T-helper 9 cell (primary cell): ENCODE results near the gene ZNF764.
"Not testable (repeated sequence)": the region's sequence is repeated elsewhere in the genome, so short reads cannot be mapped to it uniquely, and the experiment has no call there.

ENCODE experiments used
- DNase-seq: peaks from one replicate; pipeline ENCODE4 v3.0.0-alpha.2; 2020

The ZNF764 gene

GRCh38 chr16:30526137-30526822 lies 31.9 kb downstream of the ZNF764 start, which contains the start of gene ZNF768:
ZNF768 (minus strand) TSS chr16:30526566; CDS start chr16:30526413, 153 bp downstream.
- DNase-seq, result no peak

DNA sequence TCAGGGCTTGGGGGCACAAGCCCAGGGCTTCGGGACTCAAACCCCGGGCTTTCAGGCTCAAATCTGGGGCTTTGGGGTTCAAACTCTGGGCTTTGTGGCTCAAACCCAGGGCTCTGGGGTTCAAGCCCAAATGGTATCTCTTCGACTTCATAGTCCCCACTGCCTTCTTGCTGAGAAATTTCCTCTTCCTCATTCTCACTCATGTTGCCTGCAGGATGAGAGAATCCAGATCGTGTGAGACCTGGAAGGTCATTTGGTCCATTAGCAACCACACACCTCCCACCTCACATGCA lies 32.4 kb downstream of the ZNF764 start:
- no peak for DNase-seq

- no peak for DNase-seq
Measured at GRCh38 chr16:30524575-30525568, 33.3 kb downstream of the ZNF764 start.

DNA sequence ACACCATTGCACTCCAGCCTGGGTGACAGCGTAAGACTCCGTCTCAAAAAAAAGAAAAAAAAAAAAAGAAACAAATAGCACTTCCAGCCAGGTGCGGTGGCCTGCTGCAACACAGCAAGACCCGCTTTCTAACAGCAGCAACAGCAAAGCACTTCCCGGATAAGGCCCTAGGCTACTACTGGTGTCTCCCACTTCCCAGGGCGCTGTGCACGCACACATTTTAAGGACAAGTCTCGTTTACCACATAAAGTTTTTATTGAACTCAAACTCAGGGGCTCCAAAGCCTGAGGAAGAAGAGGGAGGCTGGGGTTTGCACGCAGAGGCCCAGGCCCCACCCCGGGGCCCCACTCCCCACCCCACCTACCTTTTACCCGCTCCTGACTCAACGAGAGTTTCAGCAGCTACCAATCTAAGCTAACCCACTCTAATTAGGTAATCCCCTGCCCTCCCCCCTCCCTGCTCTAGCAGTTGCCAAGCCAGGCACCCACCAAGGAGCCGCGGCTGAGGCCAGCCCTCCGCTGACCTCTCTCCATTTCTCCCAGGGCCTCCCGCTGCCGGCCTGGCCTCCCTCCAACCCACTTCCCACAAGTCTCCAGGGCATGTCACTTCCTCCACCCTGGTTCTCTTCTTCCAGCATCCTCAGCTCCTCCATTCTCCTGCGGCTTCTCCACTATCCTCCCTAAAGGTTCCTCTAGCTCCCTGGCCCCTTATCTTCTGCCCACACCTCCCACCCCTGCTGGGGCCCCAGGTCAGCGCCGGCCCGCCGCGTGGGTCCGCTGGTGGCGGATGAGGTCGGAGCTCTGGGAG lies 34.2 kb downstream of the ZNF764 start:
- DNase-seq, result no peak

- not testable (repeated sequence) for DNase-seq
Measured at GRCh38 chr16:30522702-30523463, 35.3 kb downstream of the ZNF764 start.

GRCh38 chr16:30521873-30522641 lies 36.1 kb downstream of the ZNF764 start:
- no peak for DNase-seq

DNA sequence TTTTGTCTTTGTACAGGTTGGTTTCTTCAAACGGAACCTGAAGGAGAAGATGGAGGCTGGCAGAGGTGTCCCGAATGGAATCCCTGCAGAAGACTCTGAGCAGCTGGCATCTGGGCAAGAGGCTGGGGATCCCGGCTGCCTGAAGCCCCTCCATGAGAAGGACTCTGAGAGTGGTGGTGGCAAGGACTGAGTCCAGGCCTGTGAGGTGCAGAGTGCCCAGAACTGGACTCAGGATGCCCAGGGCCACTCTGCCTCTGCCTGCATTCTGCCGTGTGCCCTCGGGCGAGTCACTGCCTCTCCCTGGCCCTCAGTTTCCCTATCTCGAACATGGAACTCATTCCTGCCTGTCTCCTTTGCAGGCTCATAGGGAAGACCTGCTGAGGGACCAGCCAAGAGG lies 36.7 kb downstream of the ZNF764 start:
- DNase-seq, result no peak

GRCh38 chr16:30519120-30520049 lies 38.8 kb downstream of the ZNF764 start:
- no peak for DNase-seq

DNA sequence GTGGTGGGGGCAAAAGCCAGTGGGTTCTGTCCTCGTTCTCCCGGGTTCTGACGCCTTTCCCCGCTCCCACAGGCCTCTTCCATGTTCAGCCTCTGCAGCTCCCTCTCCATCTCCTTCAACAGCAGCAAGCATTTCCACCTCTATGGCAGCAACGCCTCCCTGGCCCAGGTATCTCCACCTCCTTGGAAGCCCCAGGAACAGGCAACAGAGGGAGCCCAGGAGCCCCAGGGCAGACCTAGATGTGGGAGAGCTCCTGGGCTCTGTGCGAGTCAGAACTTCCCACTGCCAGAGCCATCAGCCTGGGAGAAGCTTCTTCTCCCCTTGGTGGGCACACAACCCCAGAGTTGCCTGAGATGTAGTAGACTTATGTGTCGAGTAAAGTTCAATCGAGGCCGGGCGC lies 39.6 kb downstream of the ZNF764 start:
- DNase-seq, result no peak

DNA sequence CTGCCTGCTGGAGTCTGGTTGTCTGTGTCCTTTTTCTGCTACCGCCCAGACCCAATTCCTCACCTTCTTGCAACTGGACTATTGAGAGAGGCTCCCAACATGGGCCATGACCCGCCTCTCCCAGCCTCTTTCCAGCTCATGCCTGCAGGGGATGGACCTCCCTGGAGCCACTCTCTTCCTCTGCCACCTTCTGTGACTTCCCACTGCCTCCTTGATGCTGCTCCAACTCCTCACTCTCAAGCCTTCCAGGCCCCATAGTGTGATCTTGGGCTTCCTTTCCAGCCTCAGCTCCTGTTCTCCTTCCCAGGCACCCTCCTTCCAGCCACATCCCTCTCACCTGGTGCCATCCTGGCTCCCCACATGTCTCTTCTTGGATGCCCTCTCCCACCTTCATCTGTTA lies 42.9 kb downstream of the ZNF764 start:
- no peak for DNase-seq

DNA sequence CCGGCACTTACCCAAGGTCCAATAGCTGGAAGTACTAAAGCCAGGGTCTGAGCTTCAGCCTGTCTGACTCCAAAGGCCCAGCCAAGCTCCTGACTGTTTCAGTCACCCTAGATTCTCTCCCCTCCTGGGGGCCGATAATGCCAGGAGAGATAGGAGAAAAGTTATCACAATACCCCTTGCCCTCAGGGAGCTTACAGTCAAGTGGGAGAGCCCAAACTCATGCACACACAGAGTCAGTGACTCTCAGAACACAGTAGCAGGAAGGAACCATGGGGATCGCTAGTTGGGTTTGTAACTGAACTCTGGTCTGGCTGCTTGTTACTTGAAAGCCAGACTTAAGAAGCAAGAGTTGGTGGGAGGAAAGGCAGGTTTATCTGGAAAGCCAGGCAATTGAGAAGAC lies 46.7 kb downstream of the ZNF764 start:
- DNase-seq, result no peak

GRCh38 chr16:30510376-30510938 lies 47.7 kb downstream of the ZNF764 start:
- DNase-seq, result no peak

- no peak for DNase-seq
Measured at GRCh38 chr16:30509081-30509765, 49.0 kb downstream of the ZNF764 start.
